GM23248 (cell line): ENCODE results near the gene TTC22.

Experiments
- EZH2 ChIP-seq: fragments of 200-600 bp; sonication (generic); IDR thresholded peaks from 2 replicates; pipeline ENCODE4 v1.6.1; 2018; ENCODE audit warnings: antibody characterized with exemption, mild to moderate bottlenecking; ENCODE audit not compliant: insufficient read depth, poor library complexity, severe bottlenecking
- EZH2phosphoT487 ChIP-seq: fragments of 200-600 bp; sonication (generic); IDR thresholded peaks from 2 replicates; pipeline ENCODE4 v1.6.1; 2018; ENCODE audit warnings: antibody characterized with exemption, moderate library complexity, mild to moderate bottlenecking, low read depth; ENCODE audit not compliant: insufficient read depth

DNA sequence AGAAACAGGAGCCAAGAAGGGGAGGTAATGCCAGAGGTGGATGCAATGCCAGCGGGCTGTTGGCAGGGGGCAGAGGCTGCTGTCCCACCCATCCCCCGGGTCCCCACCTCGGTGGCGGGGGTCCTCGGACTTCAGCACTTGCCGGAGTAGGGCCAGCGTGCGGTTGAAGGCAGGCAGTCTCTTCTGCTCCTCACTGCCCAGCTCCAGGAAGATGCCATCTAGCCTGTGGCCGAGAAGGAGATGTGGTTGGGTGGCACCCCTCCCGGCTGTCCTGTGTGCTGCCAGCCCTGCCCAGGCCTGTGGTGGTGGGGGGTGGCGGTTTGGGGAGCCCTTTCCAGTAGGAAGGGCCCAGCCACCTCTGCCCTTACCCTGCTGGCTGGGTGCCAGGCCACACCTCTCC, 13.5 kb downstream of the TTC22 start:
- TF ChIP-seq EZH2 (no peak), EZH2phosphoT487 (no peak)
